ENCODE results near the gene TMEM179B. TPM values are rescaled to one million over a fixed set of nuclear protein-coding genes. Genes with fewer than 3 reads are reported as not detected.

Gene TMEM179B
- total RNA-seq, 1 donor from 2014 or later: 19.0 TPM

GRCh38 chr11:62782753-62783152, 4.4 kb upstream of the TMEM179B start:
- FAIRE-seq (no peak), DNase-seq (ENCODE audit: low read depth) (no peak)
- Histone ChIP-seq H3K36me3 (ENCODE audit: control insufficient read depth, insufficient read depth, low read length) (peaks cover 1% of the 10 kb centered on the region), H3K4me3 (ENCODE audit: low read depth, low read length) (no peak overlapping the region), H3K27me3 (ENCODE audit: control insufficient read depth, insufficient read depth, low read length) (no peaks in the 10 kb centered on the region)
- no peak for TF ChIP-seq CTCF (IDR thresholded peaks at IDR 0.05; ENCODE audit: insufficient read depth, low read length, severe bottlenecking)

DNA sequence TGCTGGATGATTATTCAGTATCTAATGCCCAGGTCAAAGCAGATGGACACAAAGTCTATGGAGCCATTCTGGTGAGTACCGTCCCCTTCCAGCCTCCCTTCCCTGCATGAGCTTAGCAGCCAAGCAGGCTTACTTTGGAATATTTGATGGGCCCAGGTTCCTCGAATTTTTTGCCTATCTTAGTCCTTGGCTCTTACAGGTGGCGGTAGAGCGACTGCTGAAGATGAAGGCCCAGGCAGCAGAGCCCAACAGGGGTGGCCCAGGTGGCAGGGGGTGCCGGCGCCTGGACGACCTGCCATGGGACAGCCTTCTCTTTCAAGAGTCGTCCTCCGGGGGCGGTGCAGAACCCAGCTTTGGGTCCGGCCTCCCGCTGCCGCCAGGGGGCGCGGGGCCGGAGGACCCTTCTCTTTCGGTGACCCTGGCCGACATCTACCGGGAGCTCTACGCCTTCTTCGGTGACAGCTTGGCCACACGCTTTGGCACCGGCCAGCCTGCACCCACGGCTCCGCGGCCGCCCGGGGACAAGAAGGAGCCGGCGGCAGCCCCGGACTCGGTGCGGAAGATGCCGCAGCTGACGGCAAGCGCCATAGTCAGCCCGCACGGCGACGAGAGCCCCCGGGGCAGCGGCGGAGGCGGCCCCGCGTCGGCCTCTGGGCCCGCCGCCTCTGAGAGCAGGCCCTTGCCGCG, 741 bp upstream of the TMEM179B start:
- Histone ChIP-seq H3K27me3 (ENCODE audit: control insufficient read depth, insufficient read depth, low read length) (no peaks in the 10 kb centered on the region), H3K4me3 (ENCODE audit: low read depth, low read length) (peak overlapping the region; percentile 80), H3K36me3 (ENCODE audit: control insufficient read depth, insufficient read depth, low read length) (peaks cover 3% of the 10 kb centered on the region)
- DNase-seq (ENCODE audit: low read depth): peak; percentile 52
- peak; percentile 100 for TF ChIP-seq CTCF (IDR thresholded peaks at IDR 0.05; ENCODE audit: insufficient read depth, low read length, severe bottlenecking)
- FAIRE-seq: no peak

GRCh38 chr11:62788991-62789390, 1.8 kb downstream of the TMEM179B start:
- peak; percentile 5 for TF ChIP-seq CTCF (IDR thresholded peaks at IDR 0.05; ENCODE audit: insufficient read depth, low read length, severe bottlenecking)
- FAIRE-seq (no peak), DNase-seq (ENCODE audit: low read depth) (no peak)
- H3K4me3 ChIP-seq (ENCODE audit: low read depth, low read length): no peak overlapping the region
- peaks cover 4% of the 10 kb centered on the region for H3K36me3 ChIP-seq (ENCODE audit: control insufficient read depth, insufficient read depth, low read length)
- no peaks in the 10 kb centered on the region for H3K27me3 ChIP-seq (ENCODE audit: control insufficient read depth, insufficient read depth, low read length)

- Histone ChIP-seq H3K27me3 (ENCODE audit: control insufficient read depth, insufficient read depth, low read length) (no peaks in the 10 kb centered on the region), H3K4me3 (ENCODE audit: low read depth, low read length) (no peak overlapping the region), H3K36me3 (ENCODE audit: control insufficient read depth, insufficient read depth, low read length) (peaks cover 8% of the 10 kb centered on the region)
- DNase-seq (ENCODE audit: low read depth) (no peak), FAIRE-seq (no peak)
- TF ChIP-seq CTCF (IDR thresholded peaks at IDR 0.05; ENCODE audit: insufficient read depth, low read length, severe bottlenecking): no peak
Observed at GRCh38 chr11:62789576-62789975, 2.4 kb downstream of the TMEM179B start.

DNA sequence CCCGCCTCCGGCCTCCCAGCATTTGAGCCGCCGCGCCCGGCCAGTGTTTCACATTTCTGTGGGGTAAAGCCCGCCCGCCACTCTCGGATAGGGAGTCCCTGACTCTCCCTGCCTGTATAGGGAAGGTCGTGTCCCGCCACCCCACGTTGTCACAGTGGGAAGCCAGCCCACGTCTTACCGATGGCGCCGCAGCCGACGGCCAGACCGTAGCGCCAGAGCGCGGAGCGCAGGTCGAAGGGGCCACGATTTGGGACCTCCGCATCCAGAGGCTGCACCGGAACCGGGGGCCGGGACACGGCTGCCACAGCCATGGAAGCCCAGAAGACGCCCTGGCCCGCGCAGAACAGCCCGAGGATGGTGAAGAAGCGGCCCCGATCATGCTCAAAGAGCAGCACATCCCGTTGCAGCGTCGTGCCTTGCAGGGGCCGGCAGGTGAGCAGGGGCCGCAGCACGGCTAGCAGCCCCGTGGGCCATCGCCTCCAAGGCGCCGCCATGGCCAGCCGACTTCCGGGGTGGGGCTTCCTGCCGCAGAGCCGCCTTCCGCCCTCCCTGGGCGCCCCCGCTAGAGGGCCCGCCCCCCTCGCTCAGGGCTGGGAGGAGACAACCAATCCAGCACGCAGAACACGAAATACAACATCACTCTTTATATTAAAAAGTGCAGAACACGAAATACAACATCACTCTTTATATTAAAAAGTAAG, 4.4 kb downstream of the TMEM179B start, which contains the start of gene TMEM223:
TMEM223 (minus strand) TSS at position 506 of the 701 bp plus-strand sequence; CDS start at position 494, 12 bp downstream.
- peak; percentile 65 for DNase-seq (ENCODE audit: low read depth)
- TF ChIP-seq CTCF (IDR thresholded peaks at IDR 0.05; ENCODE audit: insufficient read depth, low read length, severe bottlenecking): peak; percentile 21
- H3K36me3 ChIP-seq (ENCODE audit: control insufficient read depth, insufficient read depth, low read length): peaks cover 21% of the 10 kb centered on the region
- peak within 1 kb of the TSS; percentile 89 for H3K4me3 ChIP-seq (ENCODE audit: low read depth, low read length)
- H3K27me3 ChIP-seq (ENCODE audit: control insufficient read depth, insufficient read depth, low read length): no peaks in the 10 kb centered on the region
- no peak for FAIRE-seq
